GM03348 (cell line): ENCODE measurements around the gene TJAP1.

ENCODE experiments used
- DNase-seq: peaks from one replicate; pipeline ENCODE4 v3.0.0; 2012; ENCODE audit warnings: low spot score

TJAP1 gene

GRCh38 chr6:43477235-43478007 lies at the start of gene TJAP1:
Gene TJAP1, plus strand, starts transcription at chr6:43477570. Its CDS starts 21,432 bp downstream, at chr6:43499002.
- DNase-seq = peak; percentile 98

GRCh38 chr6:43428112-43428570 lies 49.2 kb upstream of the TJAP1 start:
- no peak for DNase-seq

- no peak for DNase-seq
Observed at GRCh38 chr6:43428874-43429273, 48.5 kb upstream of the TJAP1 start.

GRCh38 chr6:43432009-43432945 lies 45.1 kb upstream of the TJAP1 start:
- DNase-seq = no peak

GRCh38 chr6:43433148-43433547 lies 44.2 kb upstream of the TJAP1 start:
- no peak for DNase-seq

- DNase-seq = no peak
Observed at GRCh38 chr6:43434001-43434840, 43.1 kb upstream of the TJAP1 start.

GRCh38 chr6:43434943-43435342 lies 42.4 kb upstream of the TJAP1 start:
- no peak for DNase-seq

- no peak for DNase-seq
Observed at GRCh38 chr6:43435682-43436437, 41.5 kb upstream of the TJAP1 start.

- DNase-seq = peak; percentile 71
Observed at GRCh38 chr6:43436577-43437282, 40.6 kb upstream of the TJAP1 start.

- no peak for DNase-seq
Observed at GRCh38 chr6:43437700-43438099, 39.7 kb upstream of the TJAP1 start.

GRCh38 chr6:43442935-43443334 lies 34.4 kb upstream of the TJAP1 start:
- no peak for DNase-seq

- peak; percentile 25 for DNase-seq
Observed at GRCh38 chr6:43444036-43444435, 33.3 kb upstream of the TJAP1 start.

GRCh38 chr6:43444582-43444981 lies 32.8 kb upstream of the TJAP1 start:
- no peak for DNase-seq

GRCh38 chr6:43445576-43445975 lies 31.8 kb upstream of the TJAP1 start:
- DNase-seq = no peak

- DNase-seq = no peak
Observed at GRCh38 chr6:43447604-43448003, 29.8 kb upstream of the TJAP1 start.

GRCh38 chr6:43448916-43449315 lies 28.5 kb upstream of the TJAP1 start:
- no peak for DNase-seq

GRCh38 chr6:43450699-43451131 lies 26.7 kb upstream of the TJAP1 start:
- DNase-seq = no peak

- DNase-seq = no peak
Observed at GRCh38 chr6:43451348-43451747, 26.0 kb upstream of the TJAP1 start.

- DNase-seq = no peak
Observed at GRCh38 chr6:43451939-43452338, 25.4 kb upstream of the TJAP1 start.

- no peak for DNase-seq
Observed at GRCh38 chr6:43452896-43453295, 24.5 kb upstream of the TJAP1 start.

- DNase-seq = no peak
Observed at GRCh38 chr6:43453831-43454230, 23.5 kb upstream of the TJAP1 start.
